ENCODE data around the gene MTMR12.

- TF ChIP-seq CREB5 (CRISPR knock-in tag; IDR thresholded peaks at IDR 0.05; ENCODE audit: low read depth) (no peak), PPARA (CRISPR knock-in tag; IDR thresholded peaks at IDR 0.05; ENCODE audit: borderline replicate concordance) (no peak), CSRNP3 (CRISPR knock-in tag; IDR thresholded peaks at IDR 0.05) (no peak), BACH2 (CRISPR knock-in tag; IDR thresholded peaks at IDR 0.05; ENCODE audit: borderline replicate concordance) (no peak), PATZ1 (CRISPR knock-in tag; IDR thresholded peaks at IDR 0.05; ENCODE audit: borderline replicate concordance) (no peak), ARNTL (CRISPR knock-in tag; IDR thresholded peaks at IDR 0.05; ENCODE audit: borderline replicate concordance, low read depth) (no peak), TOX (CRISPR knock-in tag; IDR thresholded peaks at IDR 0.05; ENCODE audit: borderline replicate concordance) (no peak), GLIS3 (CRISPR knock-in tag; IDR thresholded peaks at IDR 0.05) (no peak), TCF4 (CRISPR knock-in tag; IDR thresholded peaks at IDR 0.05; ENCODE audit: borderline replicate concordance) (no peak), ZNF70 (CRISPR knock-in tag; IDR thresholded peaks at IDR 0.05) (no peak)
Observed at GRCh38 chr5:32270178-32270577, 42.6 kb downstream of the MTMR12 start.

Measured in SK-N-SH treated with all-trans-retinoic acid at 6 μM for 48 hours (cell line).